Neuronal stem cell (in vitro differentiated cells): Measurements from ENCODE around the gene TMEM179.
A peak's percentile ranks its signal among the peaks of the same experiment; 100 is the strongest.

Experiments
- DNase-seq: peaks from one replicate; pipeline ENCODE4 v3.0.0-alpha.2; 2013; ENCODE audit warnings: low spot score
- H2AFZ ChIP-seq: one replicate; pipeline ENCODE4 v1.6.1; 2013; ENCODE audit warnings: mild to moderate bottlenecking, low read length, inconsistent platforms
- H2AK5ac ChIP-seq: 2 replicates; pipeline ENCODE4 v1.6.1; 2013; ENCODE audit warnings: low read depth, mild to moderate bottlenecking, inconsistent platforms, low read length, moderate library complexity, mixed read lengths
- H2BK120ac ChIP-seq: 2 replicates; pipeline ENCODE4 v1.6.1; 2013; ENCODE audit warnings: low read depth, mild to moderate bottlenecking, inconsistent platforms, low read length, moderate library complexity, mixed read lengths
- H2BK12ac ChIP-seq: one replicate; pipeline ENCODE4 v1.6.1; 2013; ENCODE audit warnings: low read length, inconsistent platforms
- H2BK15ac ChIP-seq: 2 replicates; pipeline ENCODE4 v1.6.1; 2013; ENCODE audit warnings: mild to moderate bottlenecking, low read length, inconsistent platforms, mixed read lengths
- H2BK5ac ChIP-seq: one replicate; pipeline ENCODE4 v1.6.1; 2013; ENCODE audit warnings: inconsistent platforms, mild to moderate bottlenecking, low read length, moderate library complexity
- H3K14ac ChIP-seq: one replicate; pipeline ENCODE4 v1.6.1; 2013; ENCODE audit warnings: low read length, inconsistent platforms
- H3K18ac ChIP-seq: 2 replicates; pipeline ENCODE4 v1.6.1; 2013; ENCODE audit warnings: low read length, inconsistent platforms
- H3K23ac ChIP-seq: 2 replicates; pipeline ENCODE4 v1.6.1; 2013; ENCODE audit warnings: low read depth, mild to moderate bottlenecking, mixed read lengths, low read length, inconsistent platforms; ENCODE audit not compliant: poor library complexity
- H3K27ac ChIP-seq: replicated peaks from 3 replicates; pipeline ENCODE4 v1.5.1; 2013; ENCODE audit warnings: low read length, inconsistent platforms
- H3K27me3 ChIP-seq, 3 experiments: 2 replicates each; pipeline ENCODE4 v1.6.1; 2013; ENCODE audit warnings: low read length in 3 of 3, mild to moderate bottlenecking in 2 of 3, inconsistent platforms in 1 of 3, low read depth in 1 of 3, mixed read lengths in 1 of 3, moderate library complexity in 1 of 3; ENCODE audit not compliant: control insufficient read depth in 3 of 3, insufficient read depth in 3 of 3
- H3K36me3 ChIP-seq, 2 donors: replicated peaks in 1 of 2; 2 replicates each; pipeline ENCODE4 v1.6.1; 2013; ENCODE audit warnings: low read length in 2 of 2; ENCODE audit not compliant: control insufficient read depth in 2 of 2, insufficient read depth in 2 of 2
- H3K4ac ChIP-seq: 2 replicates; pipeline ENCODE4 v1.6.1; 2013; ENCODE audit warnings: inconsistent platforms, mild to moderate bottlenecking, low read length, moderate library complexity
- H3K4me1 ChIP-seq, 2 donors: 1 replicate in 1 of 2; 2 replicates in 1 of 2; pipeline ENCODE4 v1.6.1; 2013; ENCODE audit warnings: low read length in 2 of 2, low read depth in 1 of 2; ENCODE audit not compliant: control insufficient read depth in 2 of 2, insufficient read depth in 1 of 2
- H3K4me2 ChIP-seq: one replicate; pipeline ENCODE4 v1.6.1; 2013; ENCODE audit warnings: mild to moderate bottlenecking, low read length, inconsistent platforms; ENCODE audit not compliant: insufficient read depth, poor library complexity, severe bottlenecking
- H3K4me3 ChIP-seq, 2 donors: 2 replicates each; pipeline ENCODE4 v1.5.1; 2013; ENCODE audit warnings: low read length in 2 of 2, mild to moderate bottlenecking in 2 of 2, inconsistent platforms in 1 of 2, moderate library complexity in 1 of 2
- H3K79me1 ChIP-seq: one replicate; pipeline ENCODE4 v1.6.1; 2013; ENCODE audit warnings: low read depth, mild to moderate bottlenecking, inconsistent platforms, low read length, moderate library complexity
- H3K9ac ChIP-seq: one replicate; pipeline ENCODE4 v1.6.1; 2013; ENCODE audit warnings: mild to moderate bottlenecking, low read depth, low read length, inconsistent platforms; ENCODE audit not compliant: poor library complexity
- H3K9me3 ChIP-seq, 2 donors: replicated peaks in 1 of 2; 2 replicates each; pipeline versions ENCODE3 to v1.6.1; 2013; ENCODE audit warnings: low read length in 2 of 2, mild to moderate bottlenecking in 2 of 2, inconsistent platforms in 1 of 2, low read depth in 1 of 2, mixed read lengths in 1 of 2, moderate library complexity in 1 of 2; ENCODE audit not compliant: control insufficient read depth in 2 of 2, insufficient read depth in 1 of 2
- H4K8ac ChIP-seq: one replicate; pipeline ENCODE4 v1.6.1; 2013; ENCODE audit warnings: low read depth, mild to moderate bottlenecking, inconsistent platforms, low read length, moderate library complexity
- H4K91ac ChIP-seq: one replicate; pipeline ENCODE4 v1.6.1; 2013; ENCODE audit warnings: low read length, low read depth, mild to moderate bottlenecking, inconsistent platforms; ENCODE audit not compliant: poor library complexity
- whole genome bisulfite sequencing, 2 donors: extraction: QIAGEN DNeasy Blood & Tissue Kit; methylation state at CpG; one replicate each; pipeline ENCODE4 v1.1.7; 2013; ENCODE audit warnings: missing lambda C conversion rate in 2 of 2, mixed read lengths in 1 of 2; ENCODE audit not compliant: insufficient read length in 2 of 2, insufficient replicate concordance in 1 of 2; ENCODE audit errors: extremely low coverage in 2 of 2; 5-methylcytosine and 5-hydroxymethylcytosine counted together

The TMEM179 gene

DNA sequence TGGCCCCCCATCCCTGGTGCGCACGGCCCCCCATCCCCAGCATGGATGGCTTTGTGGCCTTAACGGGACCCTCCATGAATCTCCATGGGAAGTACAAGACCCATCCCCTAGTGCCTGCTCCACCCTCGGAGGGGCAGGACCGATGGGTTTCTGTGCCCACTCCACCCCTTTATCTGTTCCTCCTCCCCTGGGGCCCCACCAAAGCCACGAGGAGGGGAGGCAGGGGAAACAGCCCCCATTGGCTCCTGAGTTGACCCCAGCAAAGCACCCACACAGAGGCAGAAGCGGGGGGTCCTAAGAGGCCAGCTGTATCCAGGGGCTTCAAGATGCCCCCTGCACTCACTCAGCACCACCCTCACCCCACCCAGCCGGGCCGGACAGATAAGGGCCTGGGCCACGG lies 36.1 kb upstream of the TMEM179 start:
- no peak overlapping the region for H3K4me3 ChIP-seq
- no peak overlapping the region for H3K14ac ChIP-seq
- DNase-seq: no peak
- no peak overlapping the region for H3K4ac ChIP-seq
- peaks cover 0 to 32% (median 0%) of the 10 kb centered on the region in 3 experiments for H3K27me3 ChIP-seq
- H2BK5ac ChIP-seq: no peak overlapping the region
- peak overlapping the region; percentile 90 for H2AK5ac ChIP-seq
- peaks cover 0 to 8% of the 10 kb centered on the region in 2 donors for H3K4me1 ChIP-seq
- WGBS, 2 donors: no CpG with 5 or more reads among the region's 10 CpGs
- H2BK15ac ChIP-seq: peak overlapping the region; percentile 2
- no peak overlapping the region for H4K91ac ChIP-seq
- H3K4me2 ChIP-seq: no peak overlapping the region
- H3K9me3 ChIP-seq: peaks cover 0 to 3% of the 10 kb centered on the region in 2 donors
- H3K18ac ChIP-seq: no peak overlapping the region
- no peak overlapping the region for H3K27ac ChIP-seq
- no peak overlapping the region for H4K8ac ChIP-seq
- H2BK12ac ChIP-seq: no peak overlapping the region
- peak overlapping the region; percentile 40 for H3K23ac ChIP-seq
- peak overlapping the region; percentile 2 for H2BK120ac ChIP-seq
- no peak overlapping the region for H3K9ac ChIP-seq
- no peak overlapping the region for H2AFZ ChIP-seq
- H3K36me3 ChIP-seq: no peaks in the 10 kb centered on the region
- no peaks in the 10 kb centered on the region for H3K79me1 ChIP-seq

- peak overlapping the region; percentile 2 for H2BK120ac ChIP-seq
- no peak overlapping the region for H4K91ac ChIP-seq
- no peak overlapping the region for H3K14ac ChIP-seq
- H2BK5ac ChIP-seq: no peak overlapping the region
- no peak overlapping the region for H3K4me2 ChIP-seq
- peak overlapping the region; percentile 2 for H2BK15ac ChIP-seq
- peak overlapping the region; percentile 40 for H3K23ac ChIP-seq
- peaks cover 0 to under 1% of the 10 kb centered on the region in 2 donors for H3K9me3 ChIP-seq
- H3K9ac ChIP-seq: no peak overlapping the region
- no peak overlapping the region for H3K27ac ChIP-seq
- H2AK5ac ChIP-seq: peak overlapping the region; percentile 90
- no CpG with 5 or more reads among the region's 24 CpGs for WGBS, 2 donors
- H3K36me3 ChIP-seq: no peaks in the 10 kb centered on the region
- peak overlapping the region; percentile 4 for H3K18ac ChIP-seq
- H4K8ac ChIP-seq: no peak overlapping the region
- H3K4ac ChIP-seq: no peak overlapping the region
- H3K27me3 ChIP-seq: peaks cover 0 to 35% (median 0%) of the 10 kb centered on the region in 3 experiments
- peaks cover 0 to 8% of the 10 kb centered on the region in 2 donors for H3K4me1 ChIP-seq
- no peak overlapping the region for H3K4me3 ChIP-seq
- H2BK12ac ChIP-seq: peak overlapping the region; percentile 31
- no peaks in the 10 kb centered on the region for H3K79me1 ChIP-seq
- peak overlapping the region; percentile 76 for H2AFZ ChIP-seq
- peak; percentile 70 for DNase-seq
These were observed 35.4 kb upstream of the TMEM179 start for GRCh38 chr14:104639885-104640548.

GRCh38 chr14:104639471-104639870 lies 34.9 kb upstream of the TMEM179 start:
- peak overlapping the region; percentile 88 for H2AK5ac ChIP-seq
- H2AFZ ChIP-seq: no peak overlapping the region
- H3K9me3 ChIP-seq: no peaks in the 10 kb centered on the region
- H3K9ac ChIP-seq: no peak overlapping the region
- H2BK12ac ChIP-seq: no peak overlapping the region
- H2BK120ac ChIP-seq: no peak overlapping the region
- H3K4me2 ChIP-seq: no peak overlapping the region
- no peak overlapping the region for H3K23ac ChIP-seq
- H3K36me3 ChIP-seq: no peaks in the 10 kb centered on the region
- H3K4me1 ChIP-seq: peaks cover 0 to 8% of the 10 kb centered on the region in 2 donors
- no peak overlapping the region for H3K4me3 ChIP-seq
- H2BK5ac ChIP-seq: no peak overlapping the region
- H3K4ac ChIP-seq: no peak overlapping the region
- no peak overlapping the region for H3K27ac ChIP-seq
- H3K18ac ChIP-seq: no peak overlapping the region
- no peak for DNase-seq
- H4K8ac ChIP-seq: no peak overlapping the region
- no peaks in the 10 kb centered on the region for H3K79me1 ChIP-seq
- WGBS, 2 donors: no CpG with 5 or more reads among the region's 5 CpGs
- H3K27me3 ChIP-seq: peaks cover 0 to 37% (median 0%) of the 10 kb centered on the region in 3 experiments
- no peak overlapping the region for H3K14ac ChIP-seq
- no peak overlapping the region for H2BK15ac ChIP-seq
- no peak overlapping the region for H4K91ac ChIP-seq

- Histone ChIP-seq H3K4ac (no peak overlapping the region), H2AFZ (no peak overlapping the region), H3K9ac (no peak overlapping the region), H3K4me1 (peaks cover 0 to 8% of the 10 kb centered on the region in 2 donors), H4K8ac (no peak overlapping the region), H2BK120ac (no peak overlapping the region), H3K79me1 (no peaks in the 10 kb centered on the region), H3K23ac (peak overlapping the region; percentile 27), H2BK5ac (no peak overlapping the region), H2AK5ac (peak overlapping the region; percentile 88), H3K9me3 (no peaks in the 10 kb centered on the region), H3K4me3 (no peak overlapping the region), H3K18ac (peak overlapping the region; percentile 53), H3K36me3 (no peaks in the 10 kb centered on the region), H3K4me2 (no peak overlapping the region), H3K27ac (no peak overlapping the region), H2BK12ac (no peak overlapping the region), H3K14ac (no peak overlapping the region), H2BK15ac (peak overlapping the region; percentile 73), H3K27me3 (peaks cover 0 to 37% (median 0%) of the 10 kb centered on the region in 3 experiments), H4K91ac (no peak overlapping the region)
- WGBS, 2 donors: no CpG with 5 or more reads among the region's 13 CpGs
- DNase-seq: no peak
These were observed 34.4 kb upstream of the TMEM179 start for GRCh38 chr14:104638927-104639450.
